MCF 10A (cell line): Measurements from ENCODE around the gene COX19. TPM values are rescaled to one million over a fixed set of nuclear protein-coding genes. Genes with fewer than 3 reads are reported as not detected.

Experiments used
- BruUV-seq: library from RNA; stranded (reverse); fragments of 400-500 nt; replicated peaks from 2 replicates; lab custom pipeline; 2021; lab: Mats Ljungman, UMichigan
- CTCF ChIA-PET: fragments of 300-600 bp; sonication (Branson Sonifier 250); formaldehyde crosslinking; extraction: SDS; loops from one replicate; lab custom pipeline; 2021; ENCODE audit warnings: antibody characterized with exemption, inconsistent platforms; lab: Yijun Ruan, JAX
- POLR2A ChIA-PET: fragments of 300-600, 350-650 bp; sonication (Branson Sonifier 250); formaldehyde crosslinking; extraction: SDS; loops from one replicate; lab custom pipeline; 2020; ENCODE audit warnings: antibody characterized with exemption, inconsistent platforms; lab: Yijun Ruan, JAX
- DNase-seq: peaks from one replicate; pipeline ENCODE4 v3.0.0-alpha.2; 2018; ENCODE audit not compliant: unreplicated experiment
- H3K27ac Mint-ChIP-seq: one replicate; pipeline ENCODE4 v1.8.0; 2022; ENCODE audit warnings: mild to moderate bottlenecking, low read depth, mixed read lengths; ENCODE audit not compliant: unreplicated experiment
- H3K27me3 Mint-ChIP-seq: one replicate; pipeline ENCODE4 v1.8.0; 2022; ENCODE audit warnings: mixed read lengths; ENCODE audit not compliant: insufficient read depth, unreplicated experiment
- H3K36me3 Mint-ChIP-seq: one replicate; pipeline ENCODE4 v1.8.0; 2022; ENCODE audit warnings: mild to moderate bottlenecking, moderate library complexity, mixed read lengths; ENCODE audit not compliant: insufficient read depth, unreplicated experiment
- H3K4me1 Mint-ChIP-seq: one replicate; pipeline ENCODE4 v1.8.0; 2022; ENCODE audit warnings: mixed read lengths; ENCODE audit not compliant: insufficient read depth, unreplicated experiment
- H3K4me3 Mint-ChIP-seq: one replicate; pipeline ENCODE4 v1.8.0; 2022; ENCODE audit warnings: mild to moderate bottlenecking, moderate library complexity, mixed read lengths; ENCODE audit not compliant: unreplicated experiment
- H3K9me3 Mint-ChIP-seq: one replicate; pipeline ENCODE4 v1.8.0; 2022; ENCODE audit warnings: mixed read lengths; ENCODE audit not compliant: unreplicated experiment
- CTCF ChIP-seq: fragments of 200-600 bp; IDR thresholded peaks from one replicate; pipeline ENCODE4 v1.8.0; 2022; ENCODE audit warnings: antibody characterized with exemption, mild to moderate bottlenecking; ENCODE audit not compliant: unreplicated experiment
- intact Hi-C: fragments of 100-400 bp; cut with micrococcal nuclease; formaldehyde crosslinking; loops from 2 replicates; pipeline ENCODE4 v1.14.1; 2022
- total RNA-seq: library from RNA; stranded (reverse); gene quantifications from 2 replicates; pipeline ENCODE4 v1.2.3, GENCODE V29; 2022

The COX19 gene
- total RNA-seq, 1 experiment from 2014 or later: 16.5 TPM

GRCh38 chr7:966291-967069 is 8.9 kb downstream of the COX19 start:
- ChIA-PET CTCF (interaction anchor here (1.2 kb wide), 1 partner anchor 27 kb away, joined by 3 read pairs; no protein-coding TSS in a partner anchor), POLR2A (interaction anchor here (0.7 to 1.7 kb wide), 3 partner anchors 8 to 21 kb away, joined by 3 read pairs; no protein-coding TSS in a partner anchor)
- intact Hi-C loops: no loop called here
- H3K36me3 Mint-ChIP-seq: peaks cover 63% of the 10 kb centered on the region
- H3K27me3 Mint-ChIP-seq: no peaks in the 10 kb centered on the region
- H3K4me3 Mint-ChIP-seq: no peak overlapping the region
- H3K4me1 Mint-ChIP-seq: no peaks in the 10 kb centered on the region
- no peaks in the 10 kb centered on the region for H3K9me3 Mint-ChIP-seq
- no peak for TF ChIP-seq CTCF
- DNase-seq: no peak
- BruUV-seq: no TSS peak
- H3K27ac Mint-ChIP-seq: no peak overlapping the region

- H3K27me3 Mint-ChIP-seq: no peaks in the 10 kb centered on the region
- CTCF ChIA-PET: no interaction called here
- peaks cover 50% of the 10 kb centered on the region for H3K36me3 Mint-ChIP-seq
- no peak overlapping the region for H3K4me3 Mint-ChIP-seq
- BruUV-seq: no TSS peak
- peak; percentile 32 for DNase-seq
- intact Hi-C loops: no loop called here
- no peak overlapping the region for H3K27ac Mint-ChIP-seq
- POLR2A ChIA-PET: interaction anchor here (1.1 to 1.4 kb wide), 2 partner anchors 10 to 19 kb away, joined by 6 to 8 read pairs; no protein-coding TSS in a partner anchor
- no peaks in the 10 kb centered on the region for H3K9me3 Mint-ChIP-seq
- H3K4me1 Mint-ChIP-seq: no peaks in the 10 kb centered on the region
- no peak for TF ChIP-seq CTCF
Measured at GRCh38 chr7:964401-965231, 10.7 kb downstream of the COX19 start.

- no peak overlapping the region for H3K27ac Mint-ChIP-seq
- H3K36me3 Mint-ChIP-seq: peaks cover 39% of the 10 kb centered on the region
- no peaks in the 10 kb centered on the region for H3K27me3 Mint-ChIP-seq
- BruUV-seq: no TSS peak
- H3K4me1 Mint-ChIP-seq: no peaks in the 10 kb centered on the region
- CTCF ChIA-PET: no interaction called here
- no peak overlapping the region for H3K4me3 Mint-ChIP-seq
- intact Hi-C loops: no loop called here
- POLR2A ChIA-PET: interaction anchor here (1.4 kb wide), 1 partner anchor 18 kb away, joined by 8 read pairs; no protein-coding TSS in a partner anchor
- no peak for DNase-seq
- no peaks in the 10 kb centered on the region for H3K9me3 Mint-ChIP-seq
- TF ChIP-seq CTCF: no peak
Measured at GRCh38 chr7:963236-964078, 11.9 kb downstream of the COX19 start.
